Fibroblast of skin of abdomen (primary cell): ENCODE data around the gene TSPAN9.
A peak's percentile ranks its signal among the peaks of the same experiment; 100 is the strongest.

Experiments used
- DNase-seq: peaks from one replicate; pipeline ENCODE4 v3.0.0-alpha.2; 2013

TSPAN9 gene

DNA sequence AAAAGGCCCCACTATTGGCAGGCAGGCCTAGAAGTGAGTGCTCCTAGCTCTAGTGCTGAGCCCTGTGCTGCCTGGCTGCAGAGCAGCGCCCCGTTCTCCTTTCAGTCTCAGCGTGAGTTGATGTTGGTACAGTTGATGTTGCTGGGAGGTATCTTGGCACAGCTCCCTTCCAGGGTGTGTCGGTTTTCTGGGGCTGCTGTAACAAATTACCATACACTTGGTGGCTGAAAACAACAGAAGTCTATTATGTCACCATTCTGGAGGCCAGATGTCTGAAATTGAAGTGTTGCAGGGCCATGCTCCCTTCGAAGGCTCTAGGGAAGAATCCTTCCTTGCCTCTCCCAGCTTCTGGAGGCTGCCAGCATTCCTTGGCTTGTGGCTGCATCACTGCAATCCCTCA is 151.4 kb downstream of the TSPAN9 start:
- no peak for DNase-seq

DNA sequence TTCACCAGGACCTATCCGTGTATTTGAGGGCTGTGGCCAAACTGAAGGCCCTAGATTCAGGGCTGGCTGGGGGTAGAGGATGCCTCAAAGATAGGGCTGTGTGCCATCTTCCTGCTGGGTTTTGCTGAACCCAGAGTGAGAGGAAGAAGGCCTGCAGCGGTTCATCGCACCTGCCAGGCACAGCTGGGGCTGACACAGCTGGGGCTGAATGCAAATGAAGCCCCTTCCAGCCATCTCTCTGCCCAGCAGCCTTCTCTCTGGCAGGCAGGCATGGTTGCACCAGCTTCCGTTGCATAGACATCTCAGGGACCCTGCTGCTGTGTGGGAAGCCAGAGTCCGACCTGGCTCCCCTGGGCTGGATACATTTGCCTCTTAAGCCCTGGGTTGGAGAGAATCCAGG is 152.4 kb downstream of the TSPAN9 start:
- no peak for DNase-seq

DNA sequence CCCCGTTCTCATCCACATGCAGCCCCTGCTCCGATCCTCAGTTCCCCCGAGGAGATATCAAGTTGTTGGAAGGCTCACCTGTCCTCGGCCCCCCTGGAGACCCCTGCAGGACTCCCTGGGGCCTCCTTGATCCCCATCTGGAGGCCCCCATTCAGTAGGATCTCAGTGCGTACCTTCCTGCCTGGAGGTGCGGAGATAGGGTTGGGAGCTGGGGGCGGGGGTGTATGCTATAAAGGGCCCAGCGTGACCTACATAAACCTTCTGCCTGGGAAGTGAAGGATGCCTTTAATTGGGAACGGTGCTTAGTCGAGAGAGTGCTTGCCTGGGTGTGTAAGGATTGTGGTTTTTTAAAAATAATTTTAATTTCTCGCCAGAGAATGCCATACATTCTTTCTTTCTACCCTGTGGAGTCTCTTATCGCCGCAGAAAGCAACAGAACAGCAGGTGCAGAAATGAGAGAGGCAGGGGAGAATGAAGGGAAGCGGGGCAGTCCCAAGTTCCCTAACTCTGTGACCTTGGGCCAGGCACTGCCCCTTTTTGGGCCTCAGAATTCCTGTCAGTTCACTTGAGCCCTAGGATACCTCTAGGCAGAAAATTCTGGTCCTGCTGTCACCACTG is 153.7 kb downstream of the TSPAN9 start:
- DNase-seq: no peak

DNA sequence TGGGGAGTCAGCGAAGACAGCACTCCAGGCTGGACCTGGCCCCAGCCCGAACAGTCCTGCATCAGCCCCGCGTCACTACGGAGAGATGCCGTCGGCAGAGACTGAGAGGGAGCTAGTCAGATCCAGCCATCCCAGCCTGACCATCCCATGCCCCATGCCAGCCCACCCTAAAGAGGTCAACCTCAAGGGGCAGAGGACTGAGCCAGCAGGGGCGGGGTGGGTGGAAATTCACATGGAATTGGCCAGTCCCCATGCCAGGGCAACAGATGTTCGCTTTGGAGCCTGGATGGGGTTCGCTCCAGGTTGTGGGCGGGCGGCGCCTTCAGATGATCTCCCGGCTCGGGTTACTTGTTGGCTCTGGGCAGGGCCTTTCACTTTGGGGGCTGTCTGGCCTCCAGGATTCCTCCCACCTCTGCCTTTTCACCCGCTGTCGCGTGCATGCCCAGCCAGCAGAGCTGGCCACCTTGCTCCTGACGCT is 154.3 kb downstream of the TSPAN9 start:
- no peak for DNase-seq

DNA sequence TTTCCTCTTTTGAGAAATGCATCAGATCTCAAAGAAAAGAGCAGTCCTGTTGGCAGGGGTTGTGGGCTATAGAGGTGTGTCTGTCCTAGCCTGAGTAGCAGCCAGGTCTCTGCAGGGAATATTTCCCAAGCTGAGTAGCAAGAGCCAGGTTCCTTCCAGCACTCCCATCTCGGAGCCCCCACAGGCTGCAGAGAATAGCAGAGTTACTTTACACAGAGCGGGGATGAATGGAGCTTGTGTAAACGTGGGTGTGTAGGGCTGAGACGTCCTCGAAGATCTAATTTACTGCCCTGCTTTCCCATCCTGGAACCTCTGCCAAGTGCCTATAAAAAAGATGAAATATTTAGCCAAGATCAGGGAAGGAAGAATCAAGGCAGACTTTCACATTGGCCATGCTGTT is 156.6 kb downstream of the TSPAN9 start:
- DNase-seq: no peak

DNA sequence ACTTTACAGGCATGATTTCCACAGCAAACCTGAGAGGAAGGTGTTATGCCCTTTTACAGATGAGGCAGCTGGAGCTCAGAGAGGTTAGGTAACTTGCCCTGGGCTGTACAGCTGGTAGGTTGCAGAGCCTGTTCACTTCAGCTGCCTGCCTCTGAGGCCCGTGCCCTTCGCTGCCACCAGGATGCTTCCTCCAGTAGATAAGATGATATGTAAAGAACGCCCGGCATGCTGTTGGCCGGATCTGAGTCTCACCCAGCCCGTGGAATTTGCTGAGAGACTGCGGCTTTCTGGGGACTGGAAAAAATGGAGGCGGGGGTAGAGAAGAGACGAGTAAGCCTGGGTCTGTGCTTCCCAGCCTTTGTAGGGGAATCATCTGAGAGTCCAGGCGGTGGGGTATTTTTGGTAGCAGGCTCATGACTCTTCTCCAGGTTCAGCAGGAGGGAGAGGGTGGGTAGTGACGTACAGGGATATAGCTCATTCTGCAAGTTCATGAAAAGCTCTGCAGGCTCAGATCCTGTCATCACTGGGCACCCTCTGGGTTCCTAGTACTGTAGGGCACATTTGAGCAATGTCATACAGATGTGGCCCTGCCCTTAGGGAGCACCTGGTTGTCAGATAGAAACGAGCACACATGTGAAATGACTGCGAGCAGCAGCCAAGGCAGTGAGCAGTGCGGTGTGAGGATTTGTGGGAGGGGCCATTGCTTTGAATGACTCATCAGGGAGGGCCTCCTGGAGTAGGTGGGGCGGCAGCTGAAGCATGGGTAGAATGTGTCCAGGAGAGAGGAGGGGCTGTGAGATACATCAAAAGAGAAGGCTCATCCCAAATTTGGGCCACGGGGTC is 159.4 kb downstream of the TSPAN9 start:
- peak; percentile 68 for DNase-seq

DNA sequence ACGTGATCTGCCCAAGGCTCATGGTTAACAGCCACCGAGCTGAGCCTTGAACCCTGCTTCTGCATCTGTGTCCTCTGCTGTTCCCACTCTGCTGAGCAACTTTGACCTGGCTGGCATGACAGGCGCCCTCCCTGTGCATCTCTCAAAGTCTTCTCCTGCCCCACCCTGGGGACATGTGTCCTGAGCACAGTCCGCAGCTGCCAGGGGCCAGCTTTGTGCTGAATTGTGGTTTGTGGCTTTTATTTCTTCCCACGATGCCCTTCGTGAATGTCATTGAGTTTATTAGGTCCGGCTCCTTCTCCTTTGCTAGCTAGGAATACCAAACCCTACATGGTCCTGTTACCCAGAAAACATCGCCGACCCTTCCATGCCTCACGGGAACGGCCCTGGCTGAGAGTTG is 161.0 kb downstream of the TSPAN9 start:
- DNase-seq: no peak

DNA sequence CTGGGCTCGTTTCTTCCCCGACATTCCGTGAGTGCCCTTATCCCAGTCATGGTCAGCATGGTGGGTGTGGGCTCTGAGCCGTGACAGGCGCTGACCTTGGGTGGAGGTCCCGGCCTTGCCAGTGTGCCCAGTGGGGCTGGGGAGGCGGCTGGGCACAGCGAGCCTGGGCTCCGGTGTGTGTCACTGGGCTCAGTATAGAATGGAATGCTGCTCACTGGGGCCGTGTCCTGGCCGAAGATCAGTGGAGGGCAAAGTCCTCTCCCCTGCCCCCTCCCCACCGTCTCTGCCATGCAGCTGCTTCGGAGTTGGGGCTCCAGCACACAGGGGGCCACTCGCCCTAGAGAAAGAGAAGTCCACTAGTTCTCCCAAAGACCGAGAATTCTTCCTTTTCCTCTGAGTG is 164.4 kb downstream of the TSPAN9 start:
- DNase-seq: no peak

DNA sequence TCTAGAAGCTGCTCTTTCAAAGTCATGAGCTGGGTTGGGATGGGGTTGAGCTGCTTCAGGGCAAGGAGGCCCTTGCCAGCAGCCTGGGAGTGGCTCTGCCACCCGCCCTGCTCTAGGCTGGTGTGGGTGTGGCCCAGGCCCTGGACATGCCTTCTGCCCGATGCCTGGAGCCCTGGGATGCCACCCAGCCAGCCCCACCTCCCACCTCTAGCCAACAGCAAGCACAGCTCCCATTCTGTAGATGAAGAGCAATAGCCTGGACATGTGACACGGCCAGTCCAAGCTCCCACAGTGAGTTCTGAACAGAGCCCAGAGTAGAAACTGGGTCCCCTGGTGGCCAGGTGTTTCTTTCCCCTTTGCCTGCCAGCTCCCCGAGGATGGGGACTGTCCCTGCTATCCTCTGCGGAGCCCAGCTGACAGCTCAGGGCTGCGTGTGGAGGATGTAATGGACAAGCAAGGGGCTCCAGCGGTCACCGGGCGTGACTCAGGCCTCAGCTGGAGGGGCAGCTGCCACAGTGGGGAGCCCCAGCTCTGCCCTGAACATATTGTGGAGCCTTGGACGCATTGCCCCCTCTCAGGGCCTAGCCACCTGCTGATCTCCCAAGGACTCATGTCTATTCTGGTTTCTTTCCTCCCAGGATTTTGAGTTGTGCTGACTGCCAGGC is 165.2 kb downstream of the TSPAN9 start:
- no peak for DNase-seq

DNA sequence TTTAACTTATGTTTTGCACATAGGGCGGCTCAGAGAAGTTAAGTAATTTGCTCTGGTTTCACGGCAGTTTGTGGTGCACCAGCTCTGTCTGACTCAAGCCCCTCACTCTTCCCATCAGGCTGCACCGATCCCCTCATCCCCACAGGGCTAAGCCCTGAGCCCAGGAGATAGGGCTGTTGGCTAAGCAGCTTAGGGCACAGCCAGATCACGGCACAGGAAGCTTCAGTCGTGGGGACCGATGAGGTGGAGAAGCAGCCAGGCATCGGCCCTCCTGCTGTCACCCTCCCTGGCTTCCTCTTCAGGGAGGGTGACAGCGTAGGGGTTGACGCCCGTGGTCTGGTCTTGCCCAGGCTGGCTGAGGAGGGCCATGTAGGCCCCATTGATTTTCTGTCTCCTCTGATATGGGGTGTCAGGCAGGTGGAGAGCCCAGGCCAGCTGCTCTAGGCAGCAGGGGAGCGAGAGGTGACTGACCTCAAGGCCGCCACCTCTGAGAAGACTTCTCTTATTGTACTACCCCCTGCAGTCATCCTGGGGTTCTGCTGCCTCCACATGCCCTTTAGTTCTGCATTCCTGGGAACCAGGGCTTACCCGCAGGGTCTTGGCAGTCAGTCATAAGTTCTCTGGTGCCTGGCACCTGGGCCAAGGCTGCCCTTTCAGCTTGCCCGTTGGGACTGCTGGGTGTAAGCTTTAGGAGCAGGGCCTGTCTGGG is 166.4 kb downstream of the TSPAN9 start:
- DNase-seq: no peak

DNA sequence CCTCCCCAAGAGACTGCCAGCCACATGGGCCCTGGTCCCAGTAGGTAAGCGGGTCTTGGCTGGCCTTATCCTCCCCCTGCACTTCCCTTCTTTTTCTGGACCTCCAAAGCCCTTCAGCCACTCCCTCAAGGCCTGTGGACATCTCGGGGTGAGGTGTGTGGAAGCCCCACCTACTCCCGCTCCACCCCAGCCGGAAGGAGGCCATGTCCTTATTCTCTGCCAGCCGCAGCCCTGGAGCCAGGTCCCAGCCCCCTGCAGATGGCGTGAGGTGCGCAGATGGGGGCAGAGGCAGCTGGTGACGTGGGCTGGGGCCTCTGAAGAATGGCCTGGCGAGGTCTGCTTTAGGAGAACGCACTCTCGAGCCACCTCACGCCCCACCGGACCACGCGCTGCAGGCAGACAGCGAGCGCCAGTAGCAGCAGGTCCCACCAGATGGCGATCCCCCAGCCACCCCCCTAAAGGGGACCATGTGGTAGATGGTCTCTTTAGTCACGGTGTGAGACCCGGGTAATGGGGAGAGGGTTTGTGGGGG is 167.1 kb downstream of the TSPAN9 start:
- no peak for DNase-seq

DNA sequence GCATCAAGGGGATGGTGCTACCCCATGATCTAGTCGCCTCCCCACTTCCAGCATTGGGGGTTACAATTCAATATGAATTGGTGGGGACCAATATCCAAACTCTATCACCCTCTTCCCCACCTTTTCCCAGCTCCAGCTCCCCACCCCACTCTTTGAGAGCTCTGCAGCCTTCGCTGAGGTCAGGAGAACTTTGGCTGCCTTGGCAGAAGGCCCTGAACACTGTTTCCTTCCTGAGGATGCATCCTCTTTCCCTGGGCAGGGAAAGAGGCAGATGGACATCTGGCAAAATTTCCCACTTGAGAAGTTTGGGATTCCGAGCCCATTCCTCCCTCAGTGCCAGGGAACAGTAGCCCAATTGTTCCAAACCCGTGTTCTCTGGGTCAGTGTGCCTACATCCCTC is 169.1 kb downstream of the TSPAN9 start:
- DNase-seq: no peak

DNA sequence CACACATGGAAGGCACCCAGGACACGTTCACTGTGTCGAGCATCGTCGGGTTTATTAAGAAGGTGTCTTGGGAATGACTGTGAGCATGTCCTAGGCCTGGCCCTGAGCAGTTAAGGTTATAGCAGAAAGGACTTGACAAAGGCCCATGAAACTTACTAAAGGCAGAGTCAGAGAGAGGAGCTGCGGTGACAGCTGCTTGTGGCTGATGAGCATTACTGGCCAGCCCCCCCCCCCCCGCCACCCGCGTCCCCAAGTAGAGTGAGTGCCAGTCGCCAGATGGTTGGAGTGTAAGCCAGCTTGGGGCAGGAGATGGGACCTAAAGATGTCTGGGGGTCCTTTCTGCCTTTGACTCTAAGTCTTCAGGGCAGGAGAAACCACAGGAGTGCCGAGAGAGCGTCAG is 169.9 kb downstream of the TSPAN9 start:
- DNase-seq: no peak

DNA sequence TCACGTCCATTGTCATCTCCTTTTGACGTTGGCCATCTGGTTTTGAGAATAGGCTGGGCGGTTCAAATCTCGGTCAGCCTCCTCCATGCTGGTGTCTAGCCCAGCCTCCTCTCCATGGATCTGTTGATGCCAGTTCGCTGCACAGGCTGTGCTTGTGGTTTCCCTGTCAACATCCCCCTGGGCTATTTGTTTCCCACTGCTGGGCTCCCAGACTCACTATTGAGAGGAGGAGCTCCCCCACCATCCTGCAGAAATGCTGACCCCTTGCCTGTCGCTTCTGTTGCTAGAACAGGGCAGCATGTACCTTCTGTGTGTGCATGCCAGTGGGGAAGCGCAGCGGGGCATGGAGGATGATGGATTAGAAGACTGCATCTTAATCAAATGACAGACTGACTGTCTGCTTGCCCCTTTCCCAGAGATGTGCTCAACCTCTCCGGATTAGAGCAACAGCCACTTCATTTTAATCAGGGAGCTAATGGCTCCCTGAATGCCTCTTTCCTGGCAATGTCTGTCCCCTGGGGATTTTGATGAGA is 170.5 kb downstream of the TSPAN9 start:
- no peak for DNase-seq

DNA sequence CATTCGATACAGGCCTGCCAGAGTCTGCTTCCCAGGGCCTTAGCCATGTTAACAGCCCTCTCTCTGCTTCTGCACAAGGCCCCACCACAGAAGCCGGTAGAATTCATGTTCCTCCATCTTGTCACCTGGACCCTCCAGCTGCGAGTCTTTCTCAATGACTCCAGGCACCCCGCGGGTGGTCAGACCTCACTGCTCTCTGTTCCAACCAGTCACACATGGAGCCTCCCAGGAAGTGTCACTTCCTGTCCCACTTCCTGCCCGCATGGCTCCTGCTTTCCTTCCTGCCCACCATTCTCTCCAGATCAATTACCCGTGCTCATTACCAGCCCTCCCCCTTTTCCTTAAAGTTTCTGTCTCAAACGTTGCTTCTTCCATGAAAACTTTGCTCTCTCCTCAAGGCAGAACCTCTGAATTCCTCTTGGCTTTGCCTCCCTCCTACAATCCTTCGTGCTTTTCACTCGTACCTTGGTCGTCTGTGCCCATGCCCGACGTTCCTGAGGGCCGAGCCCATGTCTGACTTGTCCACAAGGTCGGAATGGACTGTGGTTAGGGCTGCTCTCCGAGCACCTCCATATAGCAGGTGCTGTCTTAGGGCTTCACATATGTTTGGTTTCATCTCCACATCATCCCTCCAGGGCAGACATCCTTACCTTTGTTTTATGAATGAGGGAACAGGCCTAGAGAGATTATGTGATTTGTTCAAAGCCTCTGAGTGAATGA is 172.1 kb downstream of the TSPAN9 start:
- no peak for DNase-seq

DNA sequence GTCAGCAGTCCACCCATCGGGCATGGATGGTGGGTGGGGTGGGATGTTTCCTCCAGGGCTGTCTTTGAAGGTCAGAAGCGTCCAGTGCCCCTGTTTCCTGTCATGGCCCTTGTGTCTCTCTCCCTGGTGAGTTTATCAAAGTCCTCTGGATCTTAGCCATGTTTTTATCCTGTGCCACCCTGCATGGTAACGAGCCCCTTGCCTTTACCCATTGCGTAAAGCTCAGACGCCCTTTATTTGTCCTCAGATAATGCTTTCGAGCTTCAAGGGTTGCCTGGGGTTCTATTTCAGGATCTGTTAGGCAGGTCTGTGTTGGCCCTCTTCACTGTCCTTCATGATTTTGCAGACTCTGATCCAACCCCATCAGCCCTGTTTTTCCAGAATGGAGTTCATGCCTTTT is 172.9 kb downstream of the TSPAN9 start:
- no peak for DNase-seq

DNA sequence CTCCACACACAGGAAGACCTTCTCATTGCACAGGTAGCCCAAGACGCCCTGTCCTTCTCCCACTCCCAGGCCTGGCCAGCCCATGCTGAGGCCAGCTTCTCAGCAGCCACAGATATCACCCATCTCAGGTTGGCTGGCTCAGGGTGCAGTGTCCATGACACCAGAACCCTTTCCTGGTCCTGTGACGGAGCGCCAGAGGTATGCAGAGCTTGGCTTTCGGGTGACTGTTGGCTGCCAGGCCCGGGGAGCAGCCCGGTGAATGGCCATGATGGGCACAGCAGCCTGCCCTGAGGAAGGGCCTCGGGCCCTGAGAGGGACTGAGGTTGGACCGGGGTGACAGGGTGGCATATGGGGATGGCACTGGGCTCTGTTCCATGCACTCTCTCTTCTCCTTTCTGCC is 173.4 kb downstream of the TSPAN9 start:
- DNase-seq: no peak

DNA sequence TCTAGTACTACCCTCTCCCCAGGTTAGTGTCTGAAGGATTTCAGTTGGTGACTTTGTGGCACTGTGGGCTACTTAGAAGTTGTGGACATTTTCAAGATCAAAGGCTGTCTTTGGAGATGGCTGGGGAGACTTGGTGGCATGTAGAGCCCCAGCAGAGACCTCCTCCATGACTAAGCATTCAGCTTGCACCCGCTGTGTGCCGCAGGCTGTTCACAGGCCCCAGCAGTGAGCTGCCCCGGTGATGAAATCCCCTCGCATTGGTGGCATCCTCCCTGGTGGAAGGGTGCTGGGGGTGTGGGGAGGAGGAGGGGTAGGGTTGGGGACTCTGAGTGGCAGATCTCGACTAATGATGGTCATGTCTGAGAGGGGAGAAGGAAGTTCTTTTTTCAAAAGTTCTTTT is 173.9 kb downstream of the TSPAN9 start:
- no peak for DNase-seq

DNA sequence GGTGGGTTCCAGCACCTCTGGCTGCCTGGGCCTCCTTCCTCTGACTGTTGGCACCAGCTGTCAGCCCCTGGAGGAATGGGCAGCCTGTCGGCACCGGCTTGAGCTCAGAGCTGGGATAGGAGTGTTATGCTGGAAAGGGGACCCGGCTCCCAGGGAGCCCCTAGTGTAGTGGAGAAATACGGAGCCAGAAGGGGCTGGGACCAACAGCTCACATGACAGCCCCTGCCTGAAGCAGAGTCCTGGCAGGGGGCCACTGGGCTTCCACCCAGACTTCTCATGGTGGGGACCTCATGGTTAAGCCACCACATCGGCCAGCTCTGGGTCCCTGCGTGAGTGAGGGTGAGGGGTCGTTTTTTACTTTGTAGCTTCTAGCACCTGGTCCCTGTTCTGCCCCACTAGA is 174.5 kb downstream of the TSPAN9 start:
- no peak for DNase-seq

DNA sequence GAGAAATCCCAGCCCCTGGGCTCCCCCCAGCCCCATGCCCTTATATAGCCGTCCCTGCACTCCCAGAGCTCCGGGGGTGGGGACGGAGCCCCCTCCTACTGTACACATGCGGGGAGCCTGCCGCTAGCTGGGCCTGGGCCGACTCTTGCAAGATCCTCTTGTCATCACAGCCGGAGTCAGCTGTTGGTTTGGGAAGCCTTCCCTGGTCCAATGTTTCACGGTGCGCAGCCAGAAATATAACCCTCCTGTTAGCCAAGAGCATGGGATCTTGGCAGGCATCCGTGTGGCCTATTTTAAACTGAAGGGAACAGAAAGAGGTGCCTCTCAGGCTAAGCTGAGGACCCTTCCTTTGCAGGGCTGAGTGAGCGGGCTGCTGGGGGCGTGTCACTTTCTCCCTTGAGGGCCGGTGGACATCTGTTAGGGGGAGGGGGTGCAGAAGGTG is 175.3 kb downstream of the TSPAN9 start:
- peak; percentile 34 for DNase-seq

DNA sequence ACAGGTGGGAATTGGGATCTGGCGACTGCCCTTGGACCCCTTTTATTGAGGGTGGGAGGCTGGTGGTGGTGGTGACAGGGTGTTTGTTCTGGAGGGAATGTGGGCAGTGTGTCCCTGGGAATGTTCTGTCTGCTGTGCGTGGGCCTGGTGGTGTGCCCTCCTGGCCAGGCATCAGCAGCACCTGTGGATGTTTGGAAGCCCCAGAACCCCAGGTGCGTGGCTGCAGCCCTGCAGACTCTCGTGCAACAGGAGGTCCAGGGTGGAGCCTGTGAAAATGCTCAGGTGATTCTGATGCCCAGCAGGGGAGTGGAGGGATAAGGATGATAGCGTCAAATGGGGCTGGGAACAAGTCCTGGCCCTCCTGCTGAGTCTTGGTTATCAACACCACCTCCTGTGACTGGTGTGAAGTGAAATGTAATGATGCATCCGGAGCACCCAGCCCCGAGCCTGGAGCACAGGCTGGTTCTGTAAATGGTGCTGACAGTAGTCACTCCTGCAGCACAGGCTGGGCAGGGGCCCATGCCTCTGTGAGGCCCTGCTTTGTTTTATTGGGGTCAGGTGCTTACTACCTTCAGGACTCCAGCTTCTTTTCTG is 176.6 kb downstream of the TSPAN9 start:
- no peak for DNase-seq
